ENCODE measurements around the gene KRT39. TPM values are rescaled to one million over a fixed set of nuclear protein-coding genes. Genes with fewer than 3 reads are reported as not detected.
A peak's percentile ranks its signal among the peaks of the same experiment; 100 is the strongest.
"Not testable (repeated sequence)": the region's sequence is repeated elsewhere in the genome, so short reads cannot be mapped to it uniquely, and the experiment has no call there.

KRT39 gene
- polyA plus RNA-seq, 12 donors, result 2.3 to 12.3 (median 6.3) TPM; not detected in 2

- DNase-seq, result no peak
Observed at GRCh38 chr17:40942553-40942952, 24.2 kb downstream of the KRT39 start.

- DNase-seq, result no peak
Observed at GRCh38 chr17:40940266-40940665, 26.5 kb downstream of the KRT39 start.

- no peak for DNase-seq
Observed at GRCh38 chr17:40938981-40939380, 27.8 kb downstream of the KRT39 start.

- DNase-seq, result no peak
Observed at GRCh38 chr17:40937384-40937819, 29.3 kb downstream of the KRT39 start, which contains the start of gene KRT23. KRT23 (minus strand) TSS chr17:40937646; CDS start chr17:40936603, 1,043 bp downstream.

- DNase-seq, result no peak
Observed at GRCh38 chr17:40936976-40937375, 29.8 kb downstream of the KRT39 start.

- no peak for DNase-seq
Observed at GRCh38 chr17:40936437-40936971, 30.2 kb downstream of the KRT39 start.

- no peak for DNase-seq
Observed at GRCh38 chr17:40935624-40936023, 31.1 kb downstream of the KRT39 start.

GRCh38 chr17:40932608-40933007, 34.1 kb downstream of the KRT39 start:
- DNase-seq, result no peak

- DNase-seq, result no peak
Observed at GRCh38 chr17:40931311-40931710, 35.4 kb downstream of the KRT39 start.

- no peak for DNase-seq
Observed at GRCh38 chr17:40926341-40926740, 40.4 kb downstream of the KRT39 start.

GRCh38 chr17:40922239-40922638, 44.5 kb downstream of the KRT39 start:
- DNase-seq, result no peak

- no peak for DNase-seq
Observed at GRCh38 chr17:40921026-40921425, 45.7 kb downstream of the KRT39 start.

GRCh38 chr17:40917116-40917515, 49.6 kb downstream of the KRT39 start:
- not testable (repeated sequence) for DNase-seq

- no peak for DNase-seq
Observed at GRCh38 chr17:40916366-40916765, 50.4 kb downstream of the KRT39 start.

GRCh38 chr17:40915721-40916256, 51.0 kb downstream of the KRT39 start:
- DNase-seq, result no peak

GRCh38 chr17:40915199-40915661, 51.5 kb downstream of the KRT39 start:
- no peak for DNase-seq

GRCh38 chr17:40914075-40914855, 52.5 kb downstream of the KRT39 start:
- no peak for DNase-seq

GRCh38 chr17:40912486-40913210, 54.1 kb downstream of the KRT39 start:
- DNase-seq, result no peak

GRCh38 chr17:40910441-40910841, 56.3 kb downstream of the KRT39 start:
- peak; percentile 18 for DNase-seq

GRCh38 chr17:40909755-40910154, 57.0 kb downstream of the KRT39 start:
- no peak for DNase-seq

GRCh38 chr17:40909351-40909750, 57.4 kb downstream of the KRT39 start:
- DNase-seq, result peak; percentile 76
